DMS53 treated with DMSO at 0.1 percent for 48 hours (cell line): Measurements from ENCODE around the gene CFAP74.
"Not testable (repeated sequence)": the region's sequence is repeated elsewhere in the genome, so short reads cannot be mapped to it uniquely, and the experiment has no call there.

Source experiments
- DNase-seq: peaks from one replicate; lab custom pipeline; 2025; ENCODE audit not compliant: unreplicated experiment; lab: John Stamatoyannopoulos, UW

CFAP74 gene

GRCh38 chr1:1934848-1935247 lies 68.7 kb downstream of the CFAP74 start:
- not testable (repeated sequence) for DNase-seq

- no peak for DNase-seq
These were observed 73.7 kb downstream of the CFAP74 start for GRCh38 chr1:1929639-1930545.

DNA sequence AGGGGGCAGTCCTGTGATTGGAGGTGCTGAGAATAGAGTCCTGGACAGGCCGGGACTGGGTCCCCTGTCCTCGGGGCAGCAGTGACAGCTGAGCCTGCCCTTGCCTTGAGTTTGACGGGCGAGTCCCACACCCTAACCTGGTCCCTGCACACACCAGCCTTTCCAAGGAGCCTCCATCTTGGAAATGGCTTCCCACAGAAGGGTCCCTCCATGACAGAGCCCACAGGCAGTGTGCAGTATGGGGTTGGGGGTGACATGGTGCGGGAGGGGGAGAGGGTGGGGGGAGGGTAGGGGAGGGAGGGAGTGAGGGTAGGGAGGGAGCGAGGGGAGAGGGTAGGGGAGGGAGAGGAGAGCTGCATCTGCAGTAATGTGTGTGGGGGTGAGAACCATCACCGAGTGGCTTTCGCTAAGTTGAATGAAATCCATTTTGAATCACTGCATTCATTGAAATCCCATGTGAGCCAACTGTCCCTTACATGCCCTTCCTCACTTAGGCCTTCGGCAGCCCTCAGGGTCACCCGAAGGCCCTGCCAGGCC lies 74.4 kb downstream of the CFAP74 start:
- no peak for DNase-seq

DNA sequence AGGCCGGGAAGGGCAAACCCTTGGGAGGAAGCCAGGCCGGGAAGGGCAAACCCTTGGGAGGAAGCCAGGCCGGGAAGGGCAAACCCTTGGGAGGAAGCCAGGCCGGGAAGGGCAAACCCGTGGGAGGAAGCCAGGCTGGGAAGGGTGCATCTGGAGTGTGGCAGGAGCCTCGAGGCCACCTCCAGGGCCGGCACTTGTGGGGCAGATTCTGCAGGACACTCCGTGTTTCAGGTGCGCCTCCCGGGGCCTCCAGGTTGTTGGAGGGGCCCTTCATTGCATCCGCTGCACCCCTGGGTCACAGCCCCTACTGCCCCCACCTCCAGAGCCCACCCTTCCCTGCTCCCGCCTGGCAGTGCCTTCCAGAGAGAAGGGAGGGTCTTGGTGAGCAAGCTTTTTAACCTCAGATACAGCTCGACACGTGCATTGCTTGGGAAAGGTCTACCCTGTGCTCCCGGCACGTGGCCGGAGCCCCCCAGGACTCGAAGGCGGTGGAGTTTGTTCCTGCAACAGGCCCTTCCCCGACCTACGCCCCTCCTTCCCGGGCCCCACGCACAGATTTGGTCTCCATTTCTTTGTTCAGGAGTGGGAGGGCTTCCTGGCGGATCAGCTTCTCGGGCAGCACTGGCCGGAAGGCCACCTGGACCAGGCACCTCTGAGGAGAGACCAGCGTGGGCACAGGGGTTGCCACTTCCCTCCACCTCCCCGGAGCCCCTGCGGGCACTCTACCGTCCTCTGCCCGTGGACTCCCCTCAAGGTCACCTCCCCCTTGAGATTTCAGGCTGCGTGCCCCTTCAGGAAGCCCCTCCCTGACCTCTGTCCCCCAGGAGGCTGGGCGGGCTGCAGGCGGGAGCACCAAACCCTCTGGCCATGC lies 75.1 kb downstream of the CFAP74 start:
- no peak for DNase-seq

GRCh38 chr1:1927751-1928150 lies 75.8 kb downstream of the CFAP74 start:
- no peak for DNase-seq

DNA sequence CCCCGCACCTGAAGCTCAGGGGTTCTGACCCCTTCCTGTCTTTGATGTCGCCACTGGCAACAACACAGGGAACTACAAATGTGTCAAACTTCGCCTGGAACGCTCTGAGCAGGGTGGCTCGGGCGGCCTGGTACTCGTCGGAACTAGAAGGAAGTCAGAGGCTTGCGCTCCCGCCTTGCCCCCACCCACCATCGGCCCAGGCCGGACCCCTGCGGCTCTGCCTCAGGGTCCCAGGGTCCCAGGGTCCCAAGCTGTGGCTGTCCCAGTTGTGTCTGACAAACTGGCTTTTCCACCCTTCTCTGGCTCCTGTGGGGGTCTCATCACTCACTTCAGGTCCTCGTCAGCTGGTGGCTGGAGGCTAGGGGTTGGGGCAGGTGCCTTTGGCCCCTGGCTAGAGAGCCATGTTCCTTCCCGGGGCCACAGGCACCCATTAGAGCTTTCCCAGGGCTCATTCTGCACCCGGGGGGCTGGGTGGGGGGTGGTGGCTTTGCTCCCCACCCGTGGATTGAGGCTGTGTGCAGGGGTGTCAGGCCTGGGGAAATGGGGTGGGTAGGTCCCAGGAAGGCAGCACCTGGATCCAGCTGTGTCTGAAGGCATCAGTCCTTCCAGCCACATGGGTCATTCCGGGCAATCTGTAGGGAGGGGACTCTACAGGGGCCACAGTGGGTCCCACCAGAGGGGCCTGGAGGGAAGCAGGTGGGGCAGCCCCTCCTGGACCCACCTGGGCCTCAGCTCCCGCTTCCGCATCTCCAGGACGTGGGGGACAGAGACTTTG lies 76.5 kb downstream of the CFAP74 start:
- no peak for DNase-seq

GRCh38 chr1:1926346-1926811 lies 77.2 kb downstream of the CFAP74 start:
- DNase-seq = no peak

- no peak for DNase-seq
These were observed 77.9 kb downstream of the CFAP74 start for GRCh38 chr1:1925437-1926345.

DNA sequence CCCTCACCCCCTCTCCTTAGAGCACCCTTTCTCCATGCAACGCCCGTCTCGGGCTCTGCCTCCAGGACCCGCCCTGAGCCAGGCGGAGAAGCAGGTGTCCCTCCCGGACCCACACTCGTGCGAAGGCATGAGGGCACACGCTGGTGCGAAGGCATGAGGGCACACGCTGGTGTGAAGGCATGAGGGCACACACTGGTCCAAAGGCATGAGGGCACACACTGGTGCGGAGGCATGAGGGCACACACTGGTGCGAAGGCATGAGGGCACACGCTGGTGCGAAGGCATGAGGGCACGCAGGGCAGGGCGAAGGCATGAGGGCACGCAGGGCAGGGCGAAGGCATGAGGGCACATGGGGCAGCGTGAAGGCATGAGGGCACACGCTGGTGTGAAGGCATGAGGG lies 78.7 kb downstream of the CFAP74 start:
- DNase-seq = no peak

- DNase-seq = no peak
These were observed 79.2 kb downstream of the CFAP74 start for GRCh38 chr1:1924386-1924785.

- DNase-seq = no peak
These were observed 80.4 kb downstream of the CFAP74 start for GRCh38 chr1:1922956-1923833.

DNA sequence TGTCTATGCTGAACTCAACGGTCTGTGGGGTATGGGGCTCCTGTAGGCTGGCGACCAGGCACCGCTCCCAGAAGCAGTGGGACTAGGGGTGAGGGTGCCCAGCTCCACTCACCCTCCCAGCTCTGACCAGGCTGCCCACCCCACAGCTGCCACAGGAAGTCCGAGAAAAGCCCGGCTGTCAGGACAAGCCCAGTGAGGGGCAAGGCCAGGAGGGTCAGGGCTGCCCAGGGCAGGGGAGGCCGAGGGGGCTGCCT lies 81.0 kb downstream of the CFAP74 start:
- no peak for DNase-seq

GRCh38 chr1:1921901-1922701 lies 81.5 kb downstream of the CFAP74 start:
- no peak for DNase-seq

GRCh38 chr1:1921459-1921862 lies 82.1 kb downstream of the CFAP74 start:
- DNase-seq = no peak

GRCh38 chr1:1920608-1921458 lies 82.8 kb downstream of the CFAP74 start:
- DNase-seq = no peak

DNA sequence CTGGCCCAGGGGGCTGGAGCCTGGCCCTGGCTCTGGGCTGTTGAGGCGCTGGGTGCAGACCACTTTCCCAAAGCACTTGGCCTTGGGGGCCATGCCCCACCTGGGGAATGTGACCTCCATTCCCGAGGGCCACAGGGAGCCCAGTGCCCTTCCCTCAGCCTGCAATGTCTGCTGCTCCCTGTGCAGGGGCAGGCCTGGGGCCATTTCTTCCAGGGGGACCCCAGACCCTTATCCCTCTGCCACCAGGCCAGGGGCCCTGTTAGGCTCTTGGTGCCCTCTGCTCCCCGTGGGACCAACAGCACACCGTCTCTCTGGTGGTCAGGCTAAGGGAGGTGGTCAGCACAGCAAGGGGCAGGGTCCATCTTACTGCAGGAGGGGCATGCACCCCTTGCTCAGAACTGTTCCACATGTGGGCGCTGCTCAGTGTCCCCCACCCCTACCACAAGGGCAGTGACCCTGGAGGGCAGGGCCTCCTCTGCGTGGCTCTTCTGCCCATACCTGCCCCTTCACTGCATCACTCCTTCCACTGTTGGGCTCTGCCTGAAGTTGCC lies 83.5 kb downstream of the CFAP74 start:
- DNase-seq = no peak
